HFFc6 (cell line): ENCODE data around the gene ZNF786. TPM values are rescaled to one million over a fixed set of nuclear protein-coding genes. Genes with fewer than 3 reads are reported as not detected.
A peak's percentile ranks its signal among the peaks of the same experiment; 100 is the strongest.
"Not testable (repeated sequence)": the region's sequence is repeated elsewhere in the genome, so short reads cannot be mapped to it uniquely, and the experiment has no call there.

Experiments used
- DNase-seq: peaks from one replicate; pipeline ENCODE4 v3.0.0-alpha.2; 2018
- H3K27ac Mint-ChIP-seq: 2 replicates; pipeline ENCODE4 v1.8.0; 2020; ENCODE audit warnings: mild to moderate bottlenecking, mixed read lengths
- H3K27me3 Mint-ChIP-seq: 2 replicates; pipeline ENCODE4 v1.8.0; 2021; ENCODE audit warnings: mild to moderate bottlenecking, moderate library complexity, mixed read lengths; ENCODE audit not compliant: insufficient read depth
- H3K36me3 Mint-ChIP-seq: 2 replicates; pipeline ENCODE4 v1.8.0; 2021; ENCODE audit warnings: low read depth, mixed read lengths
- H3K4me1 Mint-ChIP-seq: 2 replicates; pipeline ENCODE4 v1.8.0; 2020; ENCODE audit warnings: low read depth, mixed read lengths
- H3K4me3 Mint-ChIP-seq: 2 replicates; pipeline ENCODE4 v1.8.0; 2020; ENCODE audit warnings: mild to moderate bottlenecking, moderate library complexity, mixed read lengths
- H3K9me3 Mint-ChIP-seq: 2 replicates; pipeline ENCODE4 v1.8.0; 2020; ENCODE audit warnings: mild to moderate bottlenecking, mixed read lengths
- total RNA-seq, 6 experiments: library from RNA; stranded (reverse); fragmentation: NEBNext Ultra II Directional; extraction: Animal tissue kit (Norgen Biotek cat#: 25700); gene quantifications; 2 replicates in 1 of 6; 3 replicates in 5 of 6; pipeline ENCODE4 v1.2.3, GENCODE V29; 2021
- TF ChIP-seq, protein P1 (sequence below): fragments of 200-600 bp; sonication (generic); IDR thresholded peaks from 2 replicates; pipeline ENCODE4 v1.5.0; 2021; ENCODE audit warnings: antibody characterized with exemption, mild to moderate bottlenecking

The ZNF786 gene
- total RNA-seq, 6 experiments from 2014 or later = 3.5 to 4.8 (median 3.9) TPM

DNA sequence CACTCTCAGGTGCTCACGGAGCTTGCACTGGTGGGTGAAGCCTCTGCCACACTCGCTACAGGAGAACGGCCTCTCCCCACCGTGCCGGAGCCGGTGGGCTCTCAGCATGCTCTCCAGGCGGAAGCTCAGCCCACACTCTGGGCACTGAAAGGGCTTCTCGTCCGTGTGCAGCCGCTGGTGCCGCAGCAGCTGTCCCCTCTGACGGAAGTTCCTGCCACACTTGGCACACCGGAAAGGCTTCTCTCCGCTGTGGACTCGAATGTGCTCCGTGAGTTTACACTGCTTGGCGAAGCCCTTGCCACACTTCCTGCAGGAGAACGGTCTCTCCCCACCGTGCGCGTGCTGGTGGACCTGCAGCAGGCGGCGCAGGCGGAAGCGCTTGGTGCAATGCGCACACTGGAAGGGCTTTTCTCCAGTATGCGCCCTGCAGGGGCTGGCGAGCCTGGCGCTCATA is 19.3 kb downstream of the ZNF786 start:
- TF ChIP-seq, protein P1, sequence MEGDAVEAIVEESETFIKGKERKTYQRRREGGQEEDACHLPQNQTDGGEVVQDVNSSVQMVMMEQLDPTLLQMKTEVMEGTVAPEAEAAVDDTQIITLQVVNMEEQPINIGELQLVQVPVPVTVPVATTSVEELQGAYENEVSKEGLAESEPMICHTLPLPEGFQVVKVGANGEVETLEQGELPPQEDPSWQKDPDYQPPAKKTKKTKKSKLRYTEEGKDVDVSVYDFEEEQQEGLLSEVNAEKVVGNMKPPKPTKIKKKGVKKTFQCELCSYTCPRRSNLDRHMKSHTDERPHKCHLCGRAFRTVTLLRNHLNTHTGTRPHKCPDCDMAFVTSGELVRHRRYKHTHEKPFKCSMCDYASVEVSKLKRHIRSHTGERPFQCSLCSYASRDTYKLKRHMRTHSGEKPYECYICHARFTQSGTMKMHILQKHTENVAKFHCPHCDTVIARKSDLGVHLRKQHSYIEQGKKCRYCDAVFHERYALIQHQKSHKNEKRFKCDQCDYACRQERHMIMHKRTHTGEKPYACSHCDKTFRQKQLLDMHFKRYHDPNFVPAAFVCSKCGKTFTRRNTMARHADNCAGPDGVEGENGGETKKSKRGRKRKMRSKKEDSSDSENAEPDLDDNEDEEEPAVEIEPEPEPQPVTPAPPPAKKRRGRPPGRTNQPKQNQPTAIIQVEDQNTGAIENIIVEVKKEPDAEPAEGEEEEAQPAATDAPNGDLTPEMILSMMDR = no peak
- Mint-ChIP-seq H3K27ac (no peak overlapping the region), H3K9me3 (no peaks in the 10 kb centered on the region), H3K27me3 (no peaks in the 10 kb centered on the region; the same call in 1 of the 2 replicates), H3K4me3 (no peak overlapping the region), H3K36me3 (peaks cover 17% of the 10 kb centered on the region), H3K4me1 (no peaks in the 10 kb centered on the region)
- no peak for DNase-seq

DNA sequence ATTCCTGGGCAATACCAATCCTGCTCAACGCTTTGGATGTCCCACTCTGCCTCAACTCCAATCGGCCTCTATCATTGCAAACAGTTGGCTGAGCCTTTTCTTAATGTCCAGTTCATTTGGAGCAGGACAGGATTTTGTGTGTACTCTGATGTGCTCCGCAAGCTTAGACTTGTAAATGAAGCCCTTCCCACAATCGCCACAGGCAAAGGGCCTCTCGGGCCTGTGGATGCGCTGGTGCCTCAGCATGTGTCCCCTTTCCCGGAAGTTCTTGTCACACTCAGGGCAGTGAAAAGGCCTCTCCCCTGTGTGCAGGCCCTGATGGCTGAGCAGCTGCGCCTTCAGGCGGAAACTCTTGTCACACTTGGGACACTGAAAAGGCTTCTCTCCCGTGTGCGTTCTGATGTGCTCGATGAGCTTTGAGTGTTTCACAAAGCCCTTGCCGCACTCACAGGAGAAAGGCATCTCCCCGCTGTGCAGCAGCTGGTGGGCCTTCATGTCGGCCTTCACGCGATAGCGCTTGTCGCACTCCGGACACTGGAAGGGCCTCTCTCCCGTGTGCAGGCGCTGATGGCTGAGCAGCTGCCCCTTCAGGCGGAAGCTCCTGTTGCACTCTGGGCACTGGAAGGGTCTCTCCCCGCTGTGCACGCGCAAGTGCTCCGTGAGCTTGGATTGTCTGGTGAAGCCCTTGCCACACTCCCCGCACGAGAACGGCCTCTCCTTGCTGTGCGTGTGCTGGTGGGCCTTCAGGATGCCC is 20.0 kb downstream of the ZNF786 start:
- no peaks in the 10 kb centered on the region for H3K9me3 Mint-ChIP-seq
- no peaks in the 10 kb centered on the region for H3K4me1 Mint-ChIP-seq
- H3K27me3 Mint-ChIP-seq = no peaks in the 10 kb centered on the region; the same call in 1 of the 2 replicates
- H3K4me3 Mint-ChIP-seq = no peak overlapping the region
- no peak overlapping the region for H3K27ac Mint-ChIP-seq
- TF ChIP-seq, protein P1 = no peak
- no peak for DNase-seq
- peaks cover 17% of the 10 kb centered on the region for H3K36me3 Mint-ChIP-seq

DNA sequence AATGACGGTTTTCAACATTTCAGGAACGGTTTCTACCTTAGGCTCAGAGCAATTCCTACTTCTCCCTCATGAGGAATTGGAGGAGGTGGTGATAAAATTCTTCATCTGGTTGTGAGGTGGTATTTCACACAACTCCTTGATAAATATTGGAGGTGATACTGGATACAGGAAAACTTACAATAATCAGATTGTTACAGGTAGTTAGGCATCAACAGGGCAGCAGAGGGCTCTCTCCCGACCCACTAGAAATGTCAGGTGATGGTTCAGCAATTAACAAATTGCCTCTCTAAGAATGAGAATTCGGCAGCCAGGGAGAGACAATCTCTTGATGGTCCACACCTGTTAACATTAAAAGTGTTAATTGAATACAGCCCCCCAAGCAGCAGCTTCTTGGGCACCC is 22.6 kb downstream of the ZNF786 start:
- Mint-ChIP-seq H3K27ac (no peak overlapping the region), H3K9me3 (no peaks in the 10 kb centered on the region), H3K4me1 (0 out of 2 replicates have a peak, but pooled peaks cover 4% of the 10 kb centered on the region), H3K36me3 (peaks cover 12% of the 10 kb centered on the region), H3K4me3 (no peak overlapping the region), H3K27me3 (peaks cover 2% of the 10 kb centered on the region; the same call in 1 of the 2 replicates)
- no peak for DNase-seq
- TF ChIP-seq, protein P1 = 0 out of 2 replicates have a peak, but pooled peaks have one; percentile 11

DNA sequence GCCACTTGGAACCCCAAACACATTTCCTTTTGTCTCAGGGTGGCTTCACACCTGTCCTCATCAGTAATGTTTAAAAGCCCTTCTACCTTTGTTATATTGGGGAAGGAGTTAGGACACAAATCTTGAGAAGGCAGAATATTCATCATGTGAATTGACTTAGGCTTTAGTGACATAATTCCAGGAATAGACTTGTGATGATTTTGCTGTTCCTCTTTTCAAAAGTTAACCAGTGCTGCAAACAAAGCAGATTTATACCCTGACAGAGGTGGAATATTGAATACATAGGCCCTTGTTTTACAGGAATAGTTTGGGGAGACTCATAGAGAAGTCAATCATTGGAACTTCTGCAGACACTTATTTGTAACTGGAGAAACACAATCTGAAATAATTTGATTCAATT is 27.0 kb downstream of the ZNF786 start:
- Mint-ChIP-seq H3K4me3 (no peak overlapping the region), H3K27me3 (peaks cover 2% of the 10 kb centered on the region; the same call in 1 of the 2 replicates), H3K27ac (peak overlapping the region; percentile 6; the same call in 1 of the 2 replicates), H3K36me3 (0 out of 2 replicates have a peak, but pooled peaks cover 5% of the 10 kb centered on the region), H3K9me3 (no peaks in the 10 kb centered on the region), H3K4me1 (0 out of 2 replicates have a peak, but pooled peaks cover 4% of the 10 kb centered on the region)
- no peak for DNase-seq
- TF ChIP-seq, protein P1 = no peak

DNA sequence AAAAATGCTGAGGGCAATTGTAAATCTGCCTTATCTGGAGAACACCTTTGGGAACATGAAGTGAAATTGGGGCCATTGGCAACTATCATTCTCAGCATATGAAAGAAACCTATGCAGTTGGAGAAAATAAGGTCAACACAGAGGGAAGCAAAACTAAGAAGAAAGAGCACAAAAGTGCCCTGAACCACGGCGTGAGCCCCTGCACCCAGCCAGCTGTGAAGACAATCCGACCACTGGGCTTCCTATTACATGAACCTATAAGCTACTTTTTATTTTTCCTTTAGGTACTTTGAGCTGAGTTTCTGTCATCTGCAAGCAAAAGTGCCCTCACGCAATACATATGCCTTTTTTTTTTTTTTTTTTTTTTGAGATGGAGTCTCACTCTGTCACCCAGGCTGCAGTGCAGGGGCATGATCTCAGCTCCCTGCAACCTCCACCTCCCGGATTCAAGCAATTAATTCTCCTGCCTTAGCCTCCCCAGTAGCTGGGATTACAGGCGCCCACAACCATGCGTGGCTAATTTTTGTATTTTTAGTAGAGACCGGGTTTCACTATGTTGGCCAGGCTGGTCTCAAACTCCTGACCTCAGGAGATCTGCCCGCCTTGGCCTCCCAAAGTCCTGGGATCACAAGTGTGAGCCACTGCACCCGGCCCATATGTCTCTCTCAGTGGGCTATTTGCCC is 28.2 kb downstream of the ZNF786 start:
- H3K4me1 Mint-ChIP-seq, H3K27me3 Mint-ChIP-seq, DNase-seq, H3K36me3 Mint-ChIP-seq, H3K9me3 Mint-ChIP-seq, H3K4me3 Mint-ChIP-seq, H3K27ac Mint-ChIP-seq: not testable (repeated sequence)

DNA sequence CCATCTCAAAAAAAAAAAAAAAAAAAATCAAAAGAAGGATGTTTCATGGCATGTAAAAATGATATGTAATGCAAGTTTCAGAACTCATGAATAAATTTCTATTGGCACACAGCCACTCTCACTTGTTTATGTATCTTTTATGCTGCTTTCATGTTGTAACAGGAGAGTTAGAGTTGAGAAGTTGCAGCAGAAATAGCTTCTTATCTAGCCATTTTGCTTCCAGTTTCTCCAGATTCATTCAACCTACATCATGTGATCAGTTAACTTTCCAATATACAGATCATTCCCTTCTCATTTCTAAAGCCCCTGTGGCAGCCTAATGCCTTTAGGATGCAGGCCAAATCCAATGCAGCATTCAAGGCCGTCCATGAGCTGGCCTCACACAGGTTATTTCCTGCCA is 30.4 kb downstream of the ZNF786 start:
- H3K9me3 Mint-ChIP-seq = no peaks in the 10 kb centered on the region
- H3K27me3 Mint-ChIP-seq = peaks cover under 1% of the 10 kb centered on the region; the same call in 1 of the 2 replicates
- H3K4me3 Mint-ChIP-seq = no peak overlapping the region
- H3K4me1 Mint-ChIP-seq = 0 out of 2 replicates have a peak, but pooled peaks cover 4% of the 10 kb centered on the region
- no peaks in the 10 kb centered on the region for H3K36me3 Mint-ChIP-seq
- TF ChIP-seq, protein P1 = no peak
- H3K27ac Mint-ChIP-seq = no peak overlapping the region
- DNase-seq = no peak
